EL (cell line): ENCODE results near the gene IRS2.
"Not testable (repeated sequence)": the region's sequence is repeated elsewhere in the genome, so short reads cannot be mapped to it uniquely, and the experiment has no call there.

ENCODE experiments used
- DNase-seq: peaks from one replicate; pipeline ENCODE4 v3.0.0-alpha.2; 2016

IRS2 gene, protein sequence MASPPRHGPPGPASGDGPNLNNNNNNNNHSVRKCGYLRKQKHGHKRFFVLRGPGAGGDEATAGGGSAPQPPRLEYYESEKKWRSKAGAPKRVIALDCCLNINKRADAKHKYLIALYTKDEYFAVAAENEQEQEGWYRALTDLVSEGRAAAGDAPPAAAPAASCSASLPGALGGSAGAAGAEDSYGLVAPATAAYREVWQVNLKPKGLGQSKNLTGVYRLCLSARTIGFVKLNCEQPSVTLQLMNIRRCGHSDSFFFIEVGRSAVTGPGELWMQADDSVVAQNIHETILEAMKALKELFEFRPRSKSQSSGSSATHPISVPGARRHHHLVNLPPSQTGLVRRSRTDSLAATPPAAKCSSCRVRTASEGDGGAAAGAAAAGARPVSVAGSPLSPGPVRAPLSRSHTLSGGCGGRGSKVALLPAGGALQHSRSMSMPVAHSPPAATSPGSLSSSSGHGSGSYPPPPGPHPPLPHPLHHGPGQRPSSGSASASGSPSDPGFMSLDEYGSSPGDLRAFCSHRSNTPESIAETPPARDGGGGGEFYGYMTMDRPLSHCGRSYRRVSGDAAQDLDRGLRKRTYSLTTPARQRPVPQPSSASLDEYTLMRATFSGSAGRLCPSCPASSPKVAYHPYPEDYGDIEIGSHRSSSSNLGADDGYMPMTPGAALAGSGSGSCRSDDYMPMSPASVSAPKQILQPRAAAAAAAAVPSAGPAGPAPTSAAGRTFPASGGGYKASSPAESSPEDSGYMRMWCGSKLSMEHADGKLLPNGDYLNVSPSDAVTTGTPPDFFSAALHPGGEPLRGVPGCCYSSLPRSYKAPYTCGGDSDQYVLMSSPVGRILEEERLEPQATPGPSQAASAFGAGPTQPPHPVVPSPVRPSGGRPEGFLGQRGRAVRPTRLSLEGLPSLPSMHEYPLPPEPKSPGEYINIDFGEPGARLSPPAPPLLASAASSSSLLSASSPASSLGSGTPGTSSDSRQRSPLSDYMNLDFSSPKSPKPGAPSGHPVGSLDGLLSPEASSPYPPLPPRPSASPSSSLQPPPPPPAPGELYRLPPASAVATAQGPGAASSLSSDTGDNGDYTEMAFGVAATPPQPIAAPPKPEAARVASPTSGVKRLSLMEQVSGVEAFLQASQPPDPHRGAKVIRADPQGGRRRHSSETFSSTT (N-terminal part only)

DNA sequence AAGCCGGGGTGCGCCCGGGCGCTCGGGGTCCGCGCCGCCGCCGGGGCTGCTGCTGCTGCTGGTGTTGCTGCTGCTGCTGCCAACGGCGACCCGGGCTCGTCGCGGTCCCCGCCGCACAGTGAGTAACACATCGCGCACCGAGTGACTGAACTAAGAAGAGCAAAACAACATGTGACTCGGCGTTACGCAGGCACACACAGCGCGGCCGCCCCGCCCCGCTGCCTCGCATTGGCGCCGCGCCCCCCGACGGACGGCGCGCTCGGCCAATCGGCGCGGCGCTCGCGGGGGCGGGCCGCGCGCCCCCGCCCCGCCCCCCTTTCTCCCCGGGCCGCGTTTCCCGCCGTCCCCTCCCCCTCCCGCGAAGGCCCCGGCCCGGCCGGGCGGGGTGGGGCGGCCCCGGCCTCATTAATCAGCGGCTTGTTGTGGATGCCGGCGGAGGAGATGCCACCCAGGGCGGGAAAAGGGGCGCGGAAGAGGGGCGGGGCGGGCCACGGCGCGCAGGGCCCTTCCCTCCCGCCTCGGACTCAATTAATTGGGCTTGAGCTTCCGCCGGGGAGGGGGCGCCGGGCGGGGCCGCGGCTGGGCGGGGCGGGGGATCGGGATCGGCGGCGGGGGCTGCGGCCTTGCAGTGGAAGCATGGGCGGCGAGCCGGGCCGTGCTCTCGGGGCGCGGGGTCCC, at the start of gene IRS2:
Gene IRS2 (minus strand): TSS at position 127 of the 678 bp plus-strand sequence. CDS start 530 bp downstream, outside the sequence.
- peak; percentile 90 for DNase-seq

DNA sequence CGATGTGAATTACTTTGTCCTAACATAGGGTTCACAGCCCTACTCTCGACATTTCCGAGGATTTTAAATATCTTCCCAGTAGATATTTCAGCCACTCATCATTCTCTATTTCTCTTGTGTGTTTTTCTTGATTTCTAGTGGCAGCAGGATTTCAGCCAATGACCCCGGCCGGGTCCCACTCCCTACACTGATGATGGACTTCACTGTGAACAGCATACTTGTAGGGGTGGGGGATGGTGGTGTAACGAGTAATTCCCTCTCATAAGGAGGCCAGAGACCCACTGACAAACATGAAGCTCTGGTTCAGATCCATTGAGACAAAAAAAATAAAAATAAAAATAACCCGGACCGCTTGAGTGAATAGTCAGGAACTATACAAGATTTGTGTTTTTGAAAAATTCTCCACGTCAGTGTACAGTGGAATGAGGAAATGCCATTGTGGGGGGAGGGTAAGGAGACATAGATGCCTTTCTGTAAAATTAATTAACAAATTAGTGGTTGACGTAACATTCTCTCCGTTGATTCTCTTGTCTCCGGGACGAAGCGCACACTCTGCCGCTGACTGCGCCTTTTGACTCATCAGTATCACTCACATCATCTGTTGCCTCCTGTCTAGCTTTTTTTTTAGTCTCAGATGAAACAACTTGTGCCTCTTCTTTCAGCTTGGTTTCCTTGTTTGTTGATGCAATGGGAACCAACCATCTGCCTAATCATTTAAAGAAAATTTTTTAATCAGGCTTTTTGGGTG, 48.8 kb upstream of the IRS2 start:
- no peak for DNase-seq

DNA sequence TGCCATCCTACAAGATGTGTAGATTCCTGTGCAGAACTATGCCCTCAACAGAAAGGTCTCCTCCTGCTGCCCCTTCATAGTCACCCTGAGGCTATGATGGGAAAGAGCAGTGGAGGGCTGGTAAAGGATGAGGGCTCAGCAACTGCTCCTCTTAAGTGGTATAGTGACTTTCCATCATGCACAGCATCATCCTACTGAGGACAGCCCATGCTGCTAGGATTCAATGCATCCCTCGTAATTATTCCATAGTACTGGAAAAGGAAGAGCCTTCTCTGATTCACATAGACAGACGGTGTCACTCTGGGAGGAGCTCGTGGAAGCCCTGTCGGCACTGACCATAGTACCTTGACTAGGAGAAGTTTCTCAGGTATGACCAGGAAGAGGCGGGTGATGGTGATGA, 47.6 kb upstream of the IRS2 start:
- no peak for DNase-seq

DNA sequence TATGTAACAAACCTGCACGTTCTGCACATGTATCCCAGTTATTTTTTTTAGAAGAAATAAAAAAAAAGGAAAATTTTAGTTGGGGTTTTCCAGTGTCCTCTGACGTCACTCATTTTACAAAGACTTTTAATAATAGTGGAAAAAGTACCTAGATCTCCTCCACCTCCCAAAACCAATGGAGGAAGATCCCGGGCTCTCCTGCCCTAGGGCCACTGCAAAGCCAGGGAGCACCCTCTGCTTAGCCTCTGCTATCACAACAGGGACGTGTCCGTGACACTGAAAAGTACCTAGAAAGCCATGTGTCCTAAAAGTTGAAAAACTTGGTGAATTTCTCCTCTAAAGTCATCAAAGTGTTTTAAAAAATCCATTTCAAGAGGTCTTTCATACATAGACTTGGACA, 46.7 kb upstream of the IRS2 start:
- no peak for DNase-seq

DNA sequence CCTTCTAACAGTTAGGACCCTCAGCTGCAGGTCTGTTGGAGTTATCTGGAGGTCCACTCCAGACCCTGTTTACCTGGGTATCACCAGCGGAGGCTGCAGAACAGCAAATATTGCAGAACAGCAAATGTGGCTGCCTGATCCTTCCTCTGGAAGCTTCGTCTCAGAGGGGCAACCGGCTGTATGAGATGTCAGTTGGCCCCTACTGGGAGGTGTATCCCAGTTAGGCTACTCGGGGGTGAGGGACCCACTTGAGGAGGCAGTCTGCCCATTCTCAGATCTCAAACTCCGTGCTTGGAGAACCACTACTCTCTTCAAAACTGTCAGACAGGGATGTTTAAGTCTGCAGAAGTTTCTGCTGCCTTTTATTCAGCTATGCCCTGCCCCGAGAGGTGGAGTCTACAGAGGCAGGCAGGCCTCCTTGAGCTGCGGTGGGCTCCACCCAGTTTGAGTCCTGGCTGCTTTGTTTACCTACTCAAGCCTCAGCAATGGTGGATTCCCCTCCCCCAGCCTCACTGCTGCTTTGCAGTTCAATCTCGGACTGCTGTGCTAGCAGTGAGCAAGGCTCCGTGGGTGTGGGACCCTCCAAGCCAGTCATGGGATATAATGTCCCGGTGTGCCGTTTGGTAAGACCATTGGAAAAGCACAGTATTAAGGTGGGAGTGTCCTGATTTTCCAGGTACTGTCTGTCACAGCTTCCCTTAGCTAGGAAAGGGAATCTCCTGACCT, 42.4 kb upstream of the IRS2 start:
- DNase-seq = not testable (repeated sequence)

DNA sequence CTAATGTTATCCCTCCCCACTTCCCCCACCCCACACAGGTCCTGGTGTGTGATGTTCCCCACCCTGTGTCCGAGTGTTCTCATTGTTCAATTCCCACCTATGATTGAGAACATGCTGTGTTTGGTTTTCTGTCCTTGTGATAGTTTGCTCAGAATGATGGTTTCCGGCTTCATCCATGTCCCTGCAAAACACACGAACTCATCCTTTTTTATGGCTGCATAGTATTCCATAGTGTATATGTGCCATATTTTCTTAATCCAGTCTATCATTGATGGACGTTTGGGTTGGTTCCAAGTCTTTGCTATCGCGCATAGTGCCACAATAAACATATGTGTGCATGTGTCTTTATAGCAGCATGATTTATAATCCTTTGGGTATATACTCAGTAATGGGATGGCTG, 36.8 kb upstream of the IRS2 start:
- DNase-seq = not testable (repeated sequence)

DNA sequence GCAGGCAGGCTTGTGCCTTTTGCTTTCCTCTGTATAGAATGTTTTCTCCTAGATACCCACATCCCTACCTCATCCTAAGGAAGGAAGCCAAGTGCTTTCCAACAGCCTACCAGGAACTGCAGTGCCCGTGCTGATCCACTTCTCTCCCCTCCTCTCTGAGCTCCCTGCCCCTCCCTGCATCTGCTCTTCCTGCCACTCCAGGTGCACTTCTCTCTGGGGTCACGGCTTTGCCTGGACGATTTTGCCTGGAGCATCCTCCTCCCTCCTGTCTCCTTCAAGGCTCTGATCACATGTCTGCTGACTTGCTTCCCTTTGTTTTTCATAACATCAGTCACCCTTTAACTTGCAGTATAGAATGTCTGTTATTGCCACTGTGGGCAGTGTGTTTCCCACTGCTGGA, 34.7 kb upstream of the IRS2 start:
- DNase-seq = no peak

DNA sequence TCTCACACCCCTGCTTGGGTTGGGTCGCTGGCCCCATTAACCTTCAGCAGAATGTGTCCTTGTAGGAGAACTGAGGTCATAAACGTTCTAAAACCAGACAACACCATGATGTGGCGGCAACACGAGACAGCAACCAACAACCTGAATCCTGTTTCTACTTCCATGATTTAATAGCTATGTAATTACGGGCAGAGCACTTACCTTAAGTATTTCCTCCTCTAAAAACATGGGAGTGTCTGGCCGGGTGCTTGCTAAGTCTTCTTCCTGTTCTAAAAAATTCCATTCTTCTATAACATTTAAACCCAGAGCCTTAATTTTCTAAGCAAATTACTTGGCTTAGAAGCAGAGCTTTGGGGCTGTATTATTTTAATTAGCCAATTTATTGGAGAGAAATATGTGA, 33.5 kb upstream of the IRS2 start:
- DNase-seq = no peak

DNA sequence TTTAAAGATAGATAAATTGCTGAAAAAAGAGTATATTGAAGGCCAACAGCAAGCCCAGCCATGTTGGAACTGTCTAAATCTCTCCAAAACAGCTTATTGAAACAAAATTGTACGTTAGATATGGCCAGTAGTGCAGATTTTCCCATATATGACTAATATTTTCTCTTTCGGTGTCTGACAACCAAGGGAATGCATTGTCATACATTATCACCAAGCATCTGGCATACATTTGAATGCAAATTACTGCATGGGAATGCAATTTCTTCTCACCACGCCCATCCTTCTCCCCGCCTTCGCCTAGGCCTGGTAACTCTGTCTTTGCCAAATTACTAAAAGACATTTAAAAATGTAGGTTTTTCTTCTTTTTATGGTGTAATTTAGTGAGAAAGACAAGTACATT, 32.5 kb upstream of the IRS2 start:
- DNase-seq = peak; percentile 42

DNA sequence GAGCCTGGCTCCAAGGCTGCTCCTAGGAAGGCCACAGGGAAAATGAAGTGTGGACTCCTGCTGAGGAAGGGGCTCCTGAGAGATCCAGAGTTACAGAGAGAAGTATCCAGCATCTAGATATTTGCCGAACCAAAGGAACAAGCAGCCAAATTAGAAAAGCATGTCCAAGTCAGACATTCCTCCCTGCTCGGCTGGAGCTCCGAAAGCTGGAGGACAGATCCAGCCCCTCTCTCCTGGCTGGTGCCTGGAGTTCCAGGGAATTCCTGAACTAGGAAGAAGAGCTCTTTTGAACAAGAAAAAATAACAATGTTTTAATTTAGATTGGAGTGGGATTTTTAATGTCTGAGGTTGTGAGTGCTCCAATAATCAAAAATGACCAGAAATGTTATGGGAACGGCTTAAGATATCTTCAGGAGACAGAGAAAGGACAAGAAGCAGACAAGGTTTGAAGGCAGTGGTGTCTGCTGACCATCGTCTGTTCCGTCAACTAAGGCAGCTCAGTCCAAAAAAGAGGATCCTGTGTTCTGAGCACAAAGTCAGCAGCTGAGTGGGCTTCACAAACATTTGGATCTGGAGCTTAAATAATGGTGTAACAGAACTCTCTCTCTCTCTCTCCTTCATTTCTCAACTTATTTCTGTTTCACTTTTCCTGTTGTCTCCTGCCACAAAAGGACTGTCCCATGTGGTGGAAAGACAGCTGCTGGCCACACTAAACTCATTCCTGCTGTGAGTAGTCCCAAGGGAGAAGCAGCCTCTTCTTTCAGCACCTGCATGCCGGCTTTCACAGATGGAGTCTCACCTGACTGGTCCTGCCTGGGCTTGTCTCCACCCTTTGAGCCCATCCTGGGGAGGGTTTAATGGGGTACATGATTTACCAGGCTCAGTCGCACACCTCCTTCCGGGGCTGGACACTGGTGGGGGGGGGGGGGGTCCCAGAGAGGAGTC, 31.5 kb upstream of the IRS2 start:
- DNase-seq = no peak

DNA sequence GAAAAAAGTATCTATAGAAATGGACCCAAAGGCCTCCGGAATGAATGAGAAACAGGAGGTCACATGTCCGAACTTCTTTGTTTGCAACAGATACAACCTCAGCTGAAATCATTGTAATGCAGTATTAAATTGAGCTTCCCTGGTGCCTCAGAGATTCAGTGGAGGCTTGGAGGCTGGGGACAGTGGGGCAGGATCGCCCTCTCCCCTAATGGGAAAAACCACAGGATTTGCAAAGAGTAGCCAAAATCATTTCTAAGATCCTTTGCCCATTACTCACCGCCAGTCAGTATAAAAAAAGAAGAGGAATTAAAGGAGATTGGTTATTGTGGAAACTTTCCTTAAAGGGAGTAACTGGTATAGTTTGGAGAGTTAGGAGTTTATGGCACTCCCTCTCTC, 30.4 kb upstream of the IRS2 start:
- DNase-seq = peak; percentile 67

DNA sequence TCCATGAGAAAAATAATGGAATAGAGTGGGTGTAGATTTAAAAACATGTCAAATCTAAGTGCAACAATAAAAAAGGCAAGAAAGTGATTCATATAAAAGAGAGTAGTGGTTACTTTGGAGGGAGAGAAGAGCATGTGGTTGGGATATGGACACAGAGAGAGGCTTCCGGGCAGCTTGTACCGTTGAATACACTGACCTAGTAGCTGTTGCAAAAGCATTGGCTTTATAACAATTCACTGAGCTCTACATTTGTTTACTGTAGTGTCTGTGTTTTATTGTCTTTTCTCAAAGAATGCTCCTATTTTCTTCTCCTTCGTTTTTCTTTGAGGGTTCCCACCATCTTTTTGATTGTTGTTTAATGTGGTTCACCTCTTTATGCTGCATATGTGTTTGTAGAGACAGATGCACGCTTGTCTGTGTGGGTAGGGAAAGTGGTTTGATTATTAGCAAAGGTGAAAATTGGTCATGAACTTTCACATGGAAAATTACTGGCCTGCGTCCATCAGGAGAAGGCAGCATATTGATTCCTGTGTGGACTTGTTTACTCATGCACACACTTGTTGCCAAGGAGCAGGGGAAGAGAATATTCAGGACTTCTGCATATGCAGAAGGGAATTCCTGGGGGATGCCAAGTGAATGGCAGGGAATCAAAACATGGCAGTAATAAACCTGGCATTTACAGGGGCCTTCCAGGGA, 29.9 kb upstream of the IRS2 start:
- no peak for DNase-seq

DNA sequence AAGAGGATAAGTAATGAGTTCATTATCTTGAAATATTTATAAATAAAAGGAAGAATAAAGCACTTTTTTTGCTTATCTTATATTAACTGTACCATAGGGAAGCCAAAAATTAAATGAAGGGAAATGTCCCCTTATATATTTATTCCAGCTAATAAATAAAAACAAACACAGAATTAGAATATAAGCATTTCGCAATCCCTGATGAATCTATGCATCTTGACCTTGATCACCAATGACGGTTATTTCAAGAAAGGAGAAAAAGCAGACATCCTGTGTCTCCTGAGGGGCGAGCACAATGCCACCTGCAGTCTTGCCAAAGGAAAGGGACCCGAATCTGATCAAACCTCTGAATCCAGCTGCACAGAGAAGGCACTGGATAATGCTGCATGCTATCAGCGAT, 29.3 kb upstream of the IRS2 start:
- no peak for DNase-seq

DNA sequence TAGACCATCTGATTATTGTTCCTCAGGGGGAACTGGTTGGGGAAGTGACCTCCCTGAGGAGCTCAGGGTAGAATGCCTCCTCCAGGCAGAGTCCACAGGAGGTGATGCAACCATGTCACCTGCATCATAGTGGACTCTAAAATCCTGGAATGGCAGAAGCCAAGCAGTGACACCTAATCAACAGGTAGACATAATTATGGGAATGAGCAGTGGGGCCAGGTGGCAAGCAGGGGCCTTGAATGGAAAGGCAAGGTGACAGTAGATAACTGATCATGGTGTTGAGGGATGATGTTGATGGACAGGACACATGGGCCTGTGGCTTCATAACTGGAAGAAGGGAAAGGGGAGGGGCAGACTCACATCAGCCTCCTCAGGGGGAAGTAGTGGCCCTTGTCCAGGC, 27.3 kb upstream of the IRS2 start:
- no peak for DNase-seq

DNA sequence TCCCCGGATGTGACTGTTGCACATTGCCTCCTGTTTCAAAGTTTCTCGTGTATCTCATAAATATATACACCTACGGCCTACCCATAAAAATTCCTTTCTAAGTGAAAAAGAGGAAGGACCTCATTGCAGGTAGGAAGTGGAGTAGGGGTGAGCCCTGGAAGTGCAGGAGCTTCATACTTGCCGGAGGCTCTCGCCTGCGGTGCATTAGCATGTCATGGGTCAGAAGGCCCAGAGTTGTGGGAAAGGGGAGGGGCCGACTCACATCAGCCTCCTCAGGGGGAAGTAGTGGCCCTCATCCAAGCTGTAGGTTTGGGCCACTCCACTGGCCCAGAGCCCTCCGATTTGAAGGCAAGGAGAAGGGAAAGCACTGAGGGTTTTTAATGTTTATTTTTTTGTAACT, 26.0 kb upstream of the IRS2 start:
- no peak for DNase-seq

DNA sequence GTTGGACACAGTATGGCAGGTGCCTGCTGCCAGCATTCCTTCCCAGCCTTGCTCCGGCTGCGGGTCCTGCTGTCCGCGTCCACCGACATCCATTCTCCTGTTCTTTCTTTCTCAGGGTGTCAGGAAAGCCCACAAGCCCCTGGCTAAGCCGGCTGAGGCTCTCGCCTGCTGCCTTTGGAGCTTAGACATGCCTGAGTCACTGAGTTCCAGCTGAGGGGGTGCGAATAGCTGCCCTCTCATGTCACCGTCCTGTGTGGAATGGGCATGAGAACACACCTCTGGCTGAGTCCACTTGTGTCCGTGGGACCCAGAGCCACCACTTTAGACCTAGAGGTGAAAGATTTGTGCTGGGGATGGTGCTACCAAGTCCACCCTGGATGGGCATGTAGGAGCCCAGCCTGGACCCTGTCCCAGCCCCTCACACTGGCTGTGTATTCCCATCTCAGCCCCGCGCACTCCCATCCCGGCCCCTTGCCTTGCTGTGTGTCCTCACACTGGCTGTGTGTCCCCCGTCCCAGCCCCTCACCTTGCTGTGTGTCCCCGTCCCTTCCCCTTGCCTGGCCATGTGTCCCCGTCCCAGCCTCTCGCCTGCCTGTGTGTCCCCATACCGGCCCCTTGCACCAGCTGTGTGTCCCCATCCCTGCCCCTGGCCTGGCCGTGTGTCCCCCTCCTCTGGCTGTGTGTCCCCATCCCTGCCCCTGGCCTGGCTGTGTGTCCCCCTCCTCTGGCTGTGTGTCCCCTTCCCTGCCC, 24.6 kb upstream of the IRS2 start:
- no peak for DNase-seq

DNA sequence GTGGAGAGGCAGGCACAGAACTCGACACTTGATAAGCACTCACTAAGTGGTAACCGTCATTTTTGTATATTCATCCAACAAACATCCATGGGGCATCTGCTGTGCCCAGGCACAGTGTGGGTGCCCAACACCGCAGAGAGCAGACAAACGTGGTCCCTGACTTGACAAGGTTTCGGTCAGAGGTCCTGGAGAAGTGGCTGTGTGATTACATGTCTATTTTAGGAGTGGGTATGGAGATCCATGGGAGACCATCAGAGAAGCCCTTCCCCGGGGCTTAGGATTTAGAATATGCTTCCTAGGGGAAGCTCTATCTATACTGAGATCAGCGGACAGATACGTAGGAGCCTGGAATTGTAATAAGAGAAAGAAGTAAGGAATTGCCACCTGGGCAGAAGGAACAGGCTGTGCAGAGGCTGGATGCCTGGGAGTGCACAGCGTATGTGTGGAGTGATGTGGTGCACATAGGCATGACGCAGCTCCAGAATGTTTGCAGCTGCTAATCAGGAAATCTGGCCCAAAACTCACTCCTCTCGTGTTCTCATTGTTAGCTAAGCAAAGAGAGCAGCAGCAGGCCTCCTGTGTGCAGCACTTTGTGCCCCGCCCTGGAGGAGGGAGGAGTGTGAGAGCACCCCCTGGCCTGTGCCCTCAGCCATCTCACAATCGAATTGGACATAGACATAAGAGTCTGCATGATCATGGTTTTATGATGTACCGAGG, 23.0 kb upstream of the IRS2 start:
- DNase-seq = no peak

DNA sequence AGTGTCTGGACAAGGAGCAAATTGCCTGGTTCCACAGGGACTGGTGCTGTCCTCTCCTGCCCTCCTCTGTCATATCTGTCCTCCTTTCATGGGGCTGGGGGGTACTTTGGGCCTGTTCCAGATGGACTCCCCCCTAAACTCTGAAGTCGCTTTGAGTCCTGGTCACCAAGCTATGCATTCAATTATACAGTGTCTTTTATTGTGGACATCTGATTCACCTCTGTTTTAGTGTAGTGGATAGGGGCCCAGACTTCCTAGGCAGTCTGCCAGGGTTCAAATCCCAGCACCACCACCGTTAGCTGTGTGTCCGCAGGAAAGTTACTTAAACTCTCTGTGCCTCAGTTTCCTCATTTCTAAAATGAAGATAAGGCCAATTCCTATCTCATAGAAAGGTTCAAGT, 21.0 kb upstream of the IRS2 start:
- DNase-seq = no peak
